Tibial nerve (tissue), 4 donors: ENCODE data around the gene GRHPR. TPM values are rescaled to one million over a fixed set of nuclear protein-coding genes. Genes with fewer than 3 reads are reported as not detected.

Experiments used
- DNase-seq, 2 donors: peaks; one replicate each; pipeline ENCODE4 v3.0.0-alpha.2; 2019; ENCODE audit warnings: low spot score in 2 of 2
- H3K27ac ChIP-seq, 4 donors: fragments of 200-600 bp; sonication (generic) in 3 of 4; one replicate each; pipeline ENCODE4 v1.5.1; 2017 to 2019; ENCODE audit warnings: mild to moderate bottlenecking in 1 of 4
- H3K27me3 ChIP-seq, 2 donors: fragments of 200-600 bp; sonication (generic) in 1 of 2; one replicate each; pipeline versions ENCODE4 v1.5.1 to v1.6.0; 2017 to 2019
- H3K36me3 ChIP-seq, 3 donors: fragments of 200-600 bp; sonication (generic); one replicate each; pipeline ENCODE4 v1.5.1; 2018 to 2019
- H3K4me1 ChIP-seq, 4 donors: fragments of 200-600 bp; sonication (generic) in 3 of 4; one replicate each; pipeline ENCODE4 v1.5.1; 2017 to 2019
- H3K4me3 ChIP-seq, 4 donors: fragments of 200-600 bp; sonication (generic) in 3 of 4; one replicate each; pipeline ENCODE4 v1.5.1; 2017 to 2019; ENCODE audit warnings: mild to moderate bottlenecking in 1 of 4, moderate library complexity in 1 of 4
- H3K9me3 ChIP-seq, 4 donors: fragments of 200-600 bp; sonication (generic) in 3 of 4; one replicate each; pipeline ENCODE4 v1.5.1; 2017 to 2019
- CTCF ChIP-seq, 5 experiments: fragments of 200-600 bp in 3 of 5; fragments of 450-650 bp in 2 of 5; sonication (generic) in 3 of 5; IDR thresholded peaks; one replicate each; pipeline ENCODE4 v1.5.1; 2016 to 2019; ENCODE audit warnings: antibody characterized with exemption in 5 of 5, mild to moderate bottlenecking in 3 of 5, moderate library complexity in 2 of 5
- EP300 ChIP-seq, 2 donors: sonication (generic); formaldehyde crosslinking; IDR thresholded peaks; one replicate each; pipeline ENCODE4 v1.6.1; 2017; ENCODE audit warnings: antibody characterized with exemption in 2 of 2, mild to moderate bottlenecking in 1 of 2
- POLR2A ChIP-seq, 2 donors: fragments of 450-650 bp; IDR thresholded peaks; one replicate each; pipeline ENCODE4 v1.6.1; 2017; ENCODE audit warnings: antibody characterized with exemption in 2 of 2, mild to moderate bottlenecking in 2 of 2, moderate library complexity in 2 of 2
- WGBS, 2 donors: methylation state at CpG; one replicate each; pipeline ENCODE4 v1.1.5; 2018; 5-methylcytosine and 5-hydroxymethylcytosine counted together
- total RNA-seq, 4 donors: library from RNA; depleted of rRNA; stranded (reverse); fragments of >200 nt; gene quantifications; one replicate each; pipeline ENCODE4 v1.1.0, GENCODE V29; 2016

Gene GRHPR
- total RNA-seq: 100 to 1,000 TPM; 175 to 250 (median 200) TPM

- TF ChIP-seq CTCF (IDR thresholded peaks at IDR 0.05): no peak
- peak in 1 of 2 donors; percentile 78 for TF ChIP-seq POLR2A (IDR thresholded peaks at IDR 0.05)
- peak in 1 of 2 donors; percentile 94 for TF ChIP-seq EP300 (IDR thresholded peaks at IDR 0.05)
- 0% methylated on average over 35 to 45 of the region's 56 CpGs for WGBS, 2 donors
- H3K27me3 ChIP-seq: no peaks in the 10 kb centered on the region
- H3K4me3 ChIP-seq: peak within 1 kb of the TSS; percentile 74 to 98 (median 84)
- DNase-seq: peak; percentile 76 to 80
- H3K9me3 ChIP-seq: no peaks in the 10 kb centered on the region
- peaks cover 0 to 17% (median 0%) of the 10 kb centered on the region in 3 donors for H3K36me3 ChIP-seq
- peak within 1 kb of the TSS; percentile 80 to 92 (median 90) for H3K27ac ChIP-seq
- peaks cover 0 to 34% (median 30%) of the 10 kb centered on the region in 4 donors for H3K4me1 ChIP-seq
Measured at GRCh38 chr9:37422289-37423104, at the start of gene GRHPR. Gene GRHPR (plus strand): TSS chr9:37422696. CDS start chr9:37422751, 55 bp downstream.

GRCh38 chr9:37372839-37373238 lies 49.7 kb upstream of the GRHPR start:
- WGBS, 2 donors: 77 to 81% methylated on average over 3 of the region's 3 CpGs
- H3K27ac ChIP-seq: no peak overlapping the region

GRCh38 chr9:37373621-37374020 lies 48.9 kb upstream of the GRHPR start:
- H3K27me3 ChIP-seq: no peaks in the 10 kb centered on the region
- no peaks in the 10 kb centered on the region for H3K4me1 ChIP-seq
- no peaks in the 10 kb centered on the region for H3K36me3 ChIP-seq
- WGBS, 2 donors: 82 to 96% methylated on average over 1 of the region's 1 CpG
- H3K4me3 ChIP-seq: no peak overlapping the region
- no peak overlapping the region for H3K27ac ChIP-seq
- DNase-seq: no peak
- no peaks in the 10 kb centered on the region for H3K9me3 ChIP-seq
- TF ChIP-seq CTCF (IDR thresholded peaks at IDR 0.05) (no peak), POLR2A (IDR thresholded peaks at IDR 0.05) (no peak), EP300 (IDR thresholded peaks at IDR 0.05) (no peak)

More at GRCh38 chr9:37372839-37373238, 49.7 kb upstream of the GRHPR start:
- Histone ChIP-seq H3K4me1 (no peaks in the 10 kb centered on the region), H3K9me3 (no peaks in the 10 kb centered on the region), H3K4me3 (no peak overlapping the region), H3K27me3 (no peaks in the 10 kb centered on the region), H3K36me3 (no peaks in the 10 kb centered on the region)
- DNase-seq: no peak
- TF ChIP-seq CTCF (IDR thresholded peaks at IDR 0.05): no peak
- no peak for TF ChIP-seq POLR2A (IDR thresholded peaks at IDR 0.05)
- TF ChIP-seq EP300 (IDR thresholded peaks at IDR 0.05): no peak

- Histone ChIP-seq H3K27ac (no peak overlapping the region), H3K4me1 (no peaks in the 10 kb centered on the region), H3K36me3 (no peaks in the 10 kb centered on the region), H3K27me3 (no peaks in the 10 kb centered on the region), H3K9me3 (no peaks in the 10 kb centered on the region), H3K4me3 (no peak overlapping the region)
- no peak for TF ChIP-seq CTCF (IDR thresholded peaks at IDR 0.05)
- no peak for TF ChIP-seq EP300 (IDR thresholded peaks at IDR 0.05)
- TF ChIP-seq POLR2A (IDR thresholded peaks at IDR 0.05): no peak
- WGBS, 2 donors: 71 to 82% methylated on average over 6 of the region's 6 CpGs
- DNase-seq: no peak
Measured at GRCh38 chr9:37374892-37375291, 47.6 kb upstream of the GRHPR start.
